GM03348 (cell line): ENCODE data around the gene SZT2.

ENCODE experiments used
- DNase-seq: peaks from one replicate; pipeline ENCODE4 v3.0.0; 2012; ENCODE audit warnings: low spot score

The SZT2 gene

GRCh38 chr1:43423672-43424550 is 34.2 kb downstream of the SZT2 start:
- DNase-seq: no peak

DNA sequence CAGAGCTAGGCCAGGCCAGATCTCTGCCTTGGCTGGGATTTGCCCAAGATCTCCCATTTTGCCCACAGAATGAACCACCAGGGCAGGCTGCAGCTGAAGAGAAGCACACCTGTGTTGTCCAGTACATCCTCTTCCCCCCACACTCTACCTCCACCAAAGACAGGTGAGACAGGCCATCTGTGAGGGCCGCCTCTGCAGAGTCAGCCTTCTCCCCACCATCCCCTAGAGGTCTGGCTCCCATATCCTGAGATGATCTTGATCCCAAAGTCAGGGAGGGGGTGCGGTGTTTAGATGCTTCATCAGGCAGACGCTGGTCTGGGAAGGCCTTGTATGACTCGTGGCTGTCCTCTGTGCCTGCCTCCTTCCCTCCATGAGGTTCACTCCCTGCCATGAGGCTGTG is 35.3 kb downstream of the SZT2 start:
- DNase-seq: no peak

DNA sequence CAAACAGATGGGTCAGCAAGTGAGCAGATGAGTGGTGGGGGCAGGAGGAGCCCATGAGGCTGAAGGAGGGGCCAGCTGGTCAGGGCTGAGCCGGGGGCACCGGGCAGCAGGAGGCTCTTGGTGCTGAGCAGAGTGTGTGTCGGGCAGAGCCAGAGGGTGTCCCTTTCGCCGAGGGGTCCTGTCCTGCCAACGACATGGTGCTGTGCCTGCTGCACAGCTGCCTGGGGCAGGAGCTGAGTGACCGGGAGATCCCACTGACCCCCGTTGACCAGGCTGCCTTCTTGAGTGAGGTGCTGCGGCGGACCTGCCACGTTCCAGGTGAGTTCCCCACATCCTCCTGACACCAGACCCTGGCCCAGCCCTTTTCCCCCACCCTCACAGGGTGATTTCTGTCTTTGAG is 36.5 kb downstream of the SZT2 start:
- no peak for DNase-seq

- DNase-seq: no peak
These were observed 37.8 kb downstream of the SZT2 start for GRCh38 chr1:43427524-43427923.

GRCh38 chr1:43427941-43428340 is 38.2 kb downstream of the SZT2 start:
- no peak for DNase-seq

- no peak for DNase-seq
These were observed 41.1 kb downstream of the SZT2 start for GRCh38 chr1:43430831-43431230.

DNA sequence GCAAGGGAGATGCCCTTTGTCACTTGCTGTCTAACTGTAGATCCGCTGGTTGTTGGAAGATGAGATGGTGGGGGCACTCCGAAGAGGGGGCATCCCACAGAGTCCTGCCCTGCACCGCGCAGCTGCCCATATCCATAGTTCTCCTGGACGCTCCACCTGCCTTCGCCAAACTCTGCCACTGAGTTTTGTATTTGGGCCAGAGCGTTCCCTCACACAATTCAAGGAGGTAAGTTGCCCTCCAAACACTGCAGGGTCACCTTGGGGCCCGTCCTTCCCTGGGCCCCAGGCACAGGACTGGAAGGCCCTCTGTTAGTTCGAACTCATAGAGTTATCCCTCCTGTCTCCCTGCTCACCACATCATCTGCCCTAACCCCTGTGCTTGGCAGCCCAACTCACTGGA is 42.0 kb downstream of the SZT2 start:
- no peak for DNase-seq

DNA sequence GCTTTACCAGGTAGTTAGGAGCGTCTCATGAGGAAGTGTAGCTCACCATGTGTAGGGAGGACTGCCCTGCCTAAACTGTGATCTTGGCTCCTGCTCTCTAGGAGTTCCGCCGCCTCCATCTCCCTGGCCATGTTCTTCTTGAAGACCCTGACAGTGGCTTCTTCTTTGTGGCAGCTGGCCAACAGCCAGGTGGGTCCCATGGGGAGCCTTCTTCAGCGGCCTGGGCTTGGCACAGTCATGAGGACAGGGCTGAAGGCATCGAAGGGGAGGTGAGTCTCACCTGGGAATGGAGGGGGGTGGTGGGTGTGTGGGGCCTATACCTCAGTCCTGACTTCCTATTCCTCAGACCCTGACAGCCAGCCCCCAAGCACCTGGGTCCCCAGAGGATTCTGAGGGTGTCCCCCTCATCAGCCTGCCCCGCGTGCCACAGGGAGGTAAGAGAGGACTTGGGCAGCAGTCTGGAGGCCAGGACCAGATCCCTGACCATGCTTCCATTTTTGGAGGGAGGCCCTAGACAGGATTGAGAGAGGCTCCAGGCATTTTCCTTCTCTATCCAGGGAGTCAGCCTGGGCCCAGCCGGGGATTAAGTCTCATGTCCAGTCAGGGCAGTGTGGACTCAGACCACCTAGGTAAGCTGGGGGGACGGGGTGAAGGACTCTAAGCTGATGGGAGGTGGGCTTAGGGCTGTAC is 42.6 kb downstream of the SZT2 start:
- DNase-seq: no peak

GRCh38 chr1:43432907-43433306 is 43.2 kb downstream of the SZT2 start:
- DNase-seq: no peak

DNA sequence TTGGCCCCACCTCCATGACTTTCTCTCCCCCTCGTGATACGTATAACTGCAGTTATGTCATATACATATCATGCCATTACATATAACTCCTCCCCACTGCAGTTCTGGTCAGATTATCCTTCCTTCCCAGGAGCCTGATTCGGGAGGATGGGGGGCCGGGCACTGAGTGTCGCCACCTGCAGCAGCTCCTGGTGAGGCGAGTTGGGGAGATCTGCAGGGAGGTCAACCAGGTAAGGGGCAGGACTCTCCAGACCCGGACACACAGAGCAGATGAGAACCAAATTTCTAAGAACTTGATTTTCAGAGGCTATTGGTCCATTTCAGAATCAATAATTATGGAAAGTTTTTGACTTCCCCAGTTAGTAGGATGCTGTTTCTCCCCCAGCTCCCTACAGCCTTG is 44.6 kb downstream of the SZT2 start:
- no peak for DNase-seq

DNA sequence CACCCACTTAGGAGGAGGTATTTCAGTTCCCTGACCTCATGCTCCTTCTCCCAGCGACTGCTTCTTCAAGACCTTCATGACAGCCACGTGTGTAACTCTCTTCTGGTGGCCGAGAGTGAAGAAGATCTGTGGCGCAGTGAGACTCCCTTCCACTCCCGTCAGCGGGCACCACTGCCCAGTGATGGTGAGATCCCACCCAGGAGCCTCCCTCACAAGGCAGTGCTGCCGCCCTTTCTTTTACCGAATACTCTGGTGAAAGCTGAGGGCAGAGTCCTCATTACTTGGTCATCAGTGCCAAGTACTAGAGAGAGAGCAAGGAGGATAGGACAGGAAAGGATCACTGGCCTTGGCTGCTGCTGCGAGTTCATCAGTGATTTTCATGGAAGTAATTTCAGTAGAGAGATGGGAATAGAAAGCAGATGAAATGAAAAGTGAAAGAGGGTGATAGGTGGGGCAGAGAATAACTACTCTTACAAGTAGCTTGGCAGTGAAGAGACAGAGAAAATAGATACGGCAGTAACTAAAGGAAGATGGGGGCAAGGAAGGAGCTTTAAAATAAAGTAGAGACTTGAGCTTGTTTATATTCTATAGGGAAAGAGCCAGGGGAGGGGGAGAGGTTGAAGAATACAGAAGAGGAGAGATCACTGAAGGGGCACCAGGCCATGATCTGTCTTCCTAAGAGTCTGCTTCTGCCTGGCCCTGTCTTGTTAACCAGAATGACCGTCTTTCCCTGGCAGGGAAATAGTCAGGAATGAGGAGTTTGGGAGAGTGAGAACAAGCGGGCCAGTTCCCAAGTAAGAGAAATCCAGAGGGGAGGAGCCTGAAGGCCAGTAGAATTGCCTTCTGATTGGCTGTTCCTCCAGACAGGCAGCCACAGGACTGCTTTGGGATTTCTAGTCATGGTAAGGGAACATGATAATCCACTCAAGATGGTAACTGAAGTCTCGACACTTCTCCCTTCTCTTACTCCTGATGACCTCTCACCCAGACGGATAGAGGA is 45.7 kb downstream of the SZT2 start:
- DNase-seq: peak; percentile 91

DNA sequence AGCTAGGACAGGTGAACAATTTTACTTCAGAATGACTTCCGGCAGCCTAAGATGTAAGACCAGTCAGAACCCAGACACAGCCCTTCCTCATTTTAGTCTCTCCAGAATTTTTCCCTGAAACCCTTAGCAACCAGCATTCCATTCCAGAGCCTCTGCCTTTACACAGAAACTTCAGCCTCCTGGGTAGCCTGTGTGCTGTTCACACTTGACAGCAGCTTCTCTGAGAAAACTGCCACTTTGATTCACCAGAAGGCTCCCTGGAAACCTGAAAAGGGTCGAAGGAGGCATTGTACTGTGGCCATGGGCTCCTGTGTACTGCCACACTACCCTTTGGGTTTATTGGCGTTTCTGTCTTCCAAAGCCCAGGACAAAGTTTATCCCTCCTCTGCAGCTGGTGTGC is 46.7 kb downstream of the SZT2 start:
- no peak for DNase-seq

GRCh38 chr1:43437031-43437973 is 47.6 kb downstream of the SZT2 start:
- DNase-seq: no peak

DNA sequence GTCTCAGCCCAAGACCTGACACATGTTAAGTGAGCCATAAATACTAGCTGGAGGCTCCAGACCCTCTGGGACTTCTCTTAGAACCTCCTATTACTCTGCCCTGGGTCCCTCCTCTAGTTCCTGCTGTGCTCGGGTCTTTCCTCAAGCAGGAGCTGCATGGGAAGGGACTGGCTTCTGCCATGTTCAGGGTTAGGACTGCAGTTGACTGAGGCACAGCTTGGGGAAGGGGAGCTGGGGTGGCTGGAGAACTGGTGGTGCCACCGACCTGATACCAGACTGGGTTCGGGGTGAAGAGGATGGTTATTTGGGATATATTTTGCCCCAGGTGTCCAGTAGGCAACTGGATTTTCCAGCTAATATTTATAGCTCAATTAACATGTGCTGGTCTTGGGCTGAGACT is 48.3 kb downstream of the SZT2 start:
- no peak for DNase-seq

- DNase-seq: no peak
These were observed 48.9 kb downstream of the SZT2 start for GRCh38 chr1:43438576-43438952.

DNA sequence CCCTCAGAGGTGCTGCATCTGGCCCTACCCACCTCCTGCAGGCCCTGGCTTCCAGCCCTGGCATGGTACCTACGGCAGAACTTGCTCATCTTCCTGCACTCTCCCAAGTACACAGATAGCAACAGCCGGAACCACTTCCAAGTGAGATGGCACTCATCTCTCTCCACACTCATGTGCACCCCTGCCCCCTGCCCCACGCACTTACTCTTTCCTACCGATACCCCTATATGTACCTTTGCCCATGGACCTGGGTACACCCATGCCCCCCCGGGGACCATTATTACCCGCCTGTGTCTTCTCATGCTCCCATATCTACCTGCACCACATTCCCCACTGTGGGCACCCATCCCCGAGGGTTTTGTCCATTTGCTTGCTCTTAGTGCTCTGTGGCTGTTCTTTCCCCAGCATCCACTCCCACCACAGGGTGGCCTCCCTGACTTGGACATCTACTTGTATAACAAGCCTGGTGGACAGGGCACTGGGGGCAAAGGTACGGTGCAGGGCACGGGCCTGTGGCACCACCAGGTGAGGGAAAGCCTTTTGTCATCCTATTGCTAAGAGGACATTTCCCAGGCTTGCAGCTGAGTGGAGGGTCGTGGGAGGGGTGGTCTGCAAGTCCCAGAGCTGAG is 49.4 kb downstream of the SZT2 start:
- no peak for DNase-seq

DNA sequence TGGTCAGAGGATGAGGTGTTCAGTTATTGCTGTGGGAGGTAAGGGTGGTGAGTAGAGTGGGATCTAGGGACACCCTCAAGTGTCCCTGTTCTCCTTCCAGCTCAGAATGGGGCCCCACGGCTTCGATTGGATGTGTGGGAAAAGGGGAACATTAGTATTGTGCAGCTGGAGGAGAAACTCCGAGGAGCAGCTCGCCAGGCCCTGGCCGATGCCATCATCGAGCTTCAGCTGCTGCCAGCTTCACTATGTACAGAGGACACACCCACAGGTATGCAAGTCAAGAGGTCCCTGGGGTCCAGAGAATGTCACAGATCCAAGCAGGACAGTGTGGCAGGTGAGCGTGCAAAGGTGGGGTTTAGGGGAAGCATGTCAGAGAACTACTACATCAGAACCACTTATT is 50.1 kb downstream of the SZT2 start:
- DNase-seq: no peak

DNA sequence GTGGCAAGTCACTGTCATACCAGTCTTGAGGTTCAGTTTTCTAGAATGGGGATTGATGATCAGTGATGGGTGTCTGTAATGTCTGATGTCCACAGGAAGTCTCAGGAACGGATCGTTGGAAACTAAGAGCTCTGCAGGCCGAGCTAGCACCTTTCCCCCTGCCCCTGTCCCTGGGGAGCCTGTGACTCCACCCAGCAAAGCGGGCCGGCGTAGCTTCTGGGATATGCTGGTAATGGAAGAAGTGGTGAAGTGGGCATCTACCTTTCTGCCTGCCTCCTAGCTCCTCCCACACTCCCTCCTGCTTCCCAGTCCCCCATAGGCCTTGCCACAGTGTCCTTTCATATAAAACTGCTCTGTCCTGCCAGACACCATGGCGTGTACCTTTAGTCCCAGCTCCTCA is 50.7 kb downstream of the SZT2 start:
- DNase-seq: no peak

DNA sequence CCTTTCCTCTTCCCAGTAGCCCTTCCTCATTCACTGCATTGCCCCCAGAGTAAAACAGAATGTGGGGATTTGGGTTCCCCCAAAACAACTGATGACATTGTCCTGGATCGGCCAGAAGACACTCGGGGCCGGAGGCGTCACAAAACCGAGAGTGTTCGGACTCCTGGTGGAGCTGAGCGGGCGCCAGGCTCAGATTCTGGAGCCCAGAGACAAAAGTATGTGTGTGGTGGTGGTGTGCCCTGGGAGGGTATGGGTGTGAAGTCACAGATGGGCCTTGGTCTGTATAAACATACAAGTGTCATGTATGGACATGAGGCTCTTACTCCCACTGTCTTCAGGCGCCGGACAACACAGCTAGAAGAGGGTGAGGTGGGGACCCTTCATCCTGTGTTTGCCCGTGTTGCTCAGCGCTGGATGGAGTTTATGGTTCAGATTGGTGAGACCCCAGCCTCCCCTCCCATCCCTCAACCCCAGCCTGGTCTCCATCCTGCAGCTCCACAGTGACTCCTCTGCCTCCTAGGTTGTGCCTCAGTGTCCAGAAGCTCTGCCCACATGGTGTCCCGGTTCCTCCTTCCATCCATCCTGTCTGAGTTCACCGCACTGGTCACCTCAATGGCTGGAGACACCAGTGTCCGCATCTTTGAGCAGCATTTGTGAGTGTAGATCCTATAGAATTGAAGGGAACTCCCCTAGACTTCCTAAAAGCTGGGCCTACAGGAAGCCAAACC is 51.6 kb downstream of the SZT2 start:
- DNase-seq: no peak
